ENCODE measurements around the gene SHISA9. TPM values are rescaled to one million over a fixed set of nuclear protein-coding genes. Genes with fewer than 3 reads are reported as not detected.

SHISA9 gene
- polyA plus RNA-seq, 3 donors, result 0.01 TPM; not detected in 2

DNA sequence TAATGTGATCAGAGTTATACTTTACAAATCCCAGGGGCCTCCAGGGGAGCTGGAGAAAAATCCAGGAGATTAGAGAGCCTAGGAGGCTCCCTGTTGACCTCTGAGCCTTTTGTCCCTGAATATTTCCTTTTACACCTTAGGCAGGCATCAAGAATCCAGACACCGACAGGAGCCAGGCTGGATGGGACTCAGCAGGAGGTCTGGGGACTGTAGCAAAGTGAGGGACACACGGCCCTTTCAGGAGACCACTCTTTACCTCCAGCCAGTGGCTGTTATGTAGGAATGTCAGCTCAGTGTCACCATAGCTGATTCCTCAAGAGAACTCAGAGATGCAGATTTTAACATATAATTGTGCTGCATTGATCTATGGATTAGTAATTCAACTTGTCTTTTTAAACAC is 198.4 kb downstream of the SHISA9 start:
- no peak overlapping the region for H3K4me3 Mint-ChIP-seq
- Histone ChIP-seq H3K4me2 (replicated peaks; ENCODE audit: extremely low read depth, low read length, poor library complexity, severe bottlenecking) (no peak overlapping the region), H3K4me1 (ENCODE audit: control insufficient read depth in 1 of 2, insufficient read depth in 2 of 2, low read length in 2 of 2) (no peaks in the 10 kb centered on the region), H3K4me3 (replicated peaks in 1 of 3; ENCODE audit: low read depth in 2 of 3, low read length in 3 of 3) (no peak overlapping the region), H3K27me3 (ENCODE audit: control insufficient read depth in 2 of 2, insufficient read depth in 2 of 2, low read length in 2 of 2) (no peaks in the 10 kb centered on the region), H4K20me1 (ENCODE audit: insufficient read depth, low read length) (no peaks in the 10 kb centered on the region), H3K9me3 (replicated peaks in 1 of 2; ENCODE audit: control insufficient read depth in 1 of 2, insufficient read depth in 1 of 2, low read length in 2 of 2) (peaks cover 0 to 5% of the 10 kb centered on the region in 2 donors), H2AFZ (ENCODE audit: insufficient read depth, low read depth, low read length, poor library complexity, severe bottlenecking) (no peak overlapping the region), H3K79me2 (ENCODE audit: insufficient read depth, low read length) (no peaks in the 10 kb centered on the region), H3K27ac (ENCODE audit: low read depth in 1 of 2, low read length in 2 of 2) (no peak overlapping the region), H3K9ac (ENCODE audit: insufficient read depth, low read length, poor library complexity, severe bottlenecking) (no peak overlapping the region), H3K36me3 (replicated peaks in 1 of 2; ENCODE audit: control insufficient read depth in 1 of 2, insufficient read depth in 2 of 2, low read length in 2 of 2) (no peaks in the 10 kb centered on the region)
- TF ChIP-seq, protein P1, sequence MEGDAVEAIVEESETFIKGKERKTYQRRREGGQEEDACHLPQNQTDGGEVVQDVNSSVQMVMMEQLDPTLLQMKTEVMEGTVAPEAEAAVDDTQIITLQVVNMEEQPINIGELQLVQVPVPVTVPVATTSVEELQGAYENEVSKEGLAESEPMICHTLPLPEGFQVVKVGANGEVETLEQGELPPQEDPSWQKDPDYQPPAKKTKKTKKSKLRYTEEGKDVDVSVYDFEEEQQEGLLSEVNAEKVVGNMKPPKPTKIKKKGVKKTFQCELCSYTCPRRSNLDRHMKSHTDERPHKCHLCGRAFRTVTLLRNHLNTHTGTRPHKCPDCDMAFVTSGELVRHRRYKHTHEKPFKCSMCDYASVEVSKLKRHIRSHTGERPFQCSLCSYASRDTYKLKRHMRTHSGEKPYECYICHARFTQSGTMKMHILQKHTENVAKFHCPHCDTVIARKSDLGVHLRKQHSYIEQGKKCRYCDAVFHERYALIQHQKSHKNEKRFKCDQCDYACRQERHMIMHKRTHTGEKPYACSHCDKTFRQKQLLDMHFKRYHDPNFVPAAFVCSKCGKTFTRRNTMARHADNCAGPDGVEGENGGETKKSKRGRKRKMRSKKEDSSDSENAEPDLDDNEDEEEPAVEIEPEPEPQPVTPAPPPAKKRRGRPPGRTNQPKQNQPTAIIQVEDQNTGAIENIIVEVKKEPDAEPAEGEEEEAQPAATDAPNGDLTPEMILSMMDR (IDR thresholded peaks at IDR 0.05), result no peak
- no CpG with 5 or more reads among the region's 2 CpGs for WGBS (ENCODE audit: insufficient coverage)
- no peaks in the 10 kb centered on the region for H3K4me1 Mint-ChIP-seq
- intact Hi-C loops (cut with micrococcal nuclease), result no loop called here
- DNase-seq, result no peak
- H3K27me3 Mint-ChIP-seq (ENCODE audit: low read depth in 3 of 3), result peaks cover 0 to 1% (median 0%) of the 10 kb centered on the region in 3 donors
- H3K36me3 Mint-ChIP-seq, result no peaks in the 10 kb centered on the region
- H3K9me3 Mint-ChIP-seq, result peaks cover 1 to 13% (median 8%) of the 10 kb centered on the region in 7 donors
- no peak overlapping the region for H3K27ac Mint-ChIP-seq

DNA sequence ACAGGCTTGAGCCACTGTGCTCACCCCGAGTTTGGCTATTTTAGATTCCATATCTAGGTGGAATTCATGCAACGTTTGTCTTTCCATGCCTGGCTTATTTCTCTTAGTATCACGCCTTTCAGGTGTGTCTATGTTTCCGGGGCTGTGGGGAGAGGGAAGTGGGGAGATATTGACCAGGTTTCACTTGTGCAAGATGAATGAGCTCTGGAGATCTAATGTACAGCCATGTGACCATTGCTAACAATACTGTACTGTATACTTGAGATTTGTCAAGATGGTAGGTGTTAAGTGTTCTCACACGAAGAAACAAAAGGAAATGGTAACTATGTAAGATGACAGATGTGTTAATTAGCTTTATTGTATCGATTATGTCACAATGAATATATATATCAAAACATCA is 199.6 kb downstream of the SHISA9 start:
- Mint-ChIP-seq H3K27me3 (ENCODE audit: low read depth in 3 of 3) (peaks cover 0 to 1% (median 0%) of the 10 kb centered on the region in 3 donors), H3K9me3 (peaks cover 1 to 16% (median 7%) of the 10 kb centered on the region in 7 donors), H3K4me1 (no peaks in the 10 kb centered on the region), H3K27ac (no peak overlapping the region), H3K4me3 (no peak overlapping the region), H3K36me3 (no peaks in the 10 kb centered on the region)
- no peaks in the 10 kb centered on the region for H3K4me1 ChIP-seq (ENCODE audit: control insufficient read depth in 1 of 2, insufficient read depth in 2 of 2, low read length in 2 of 2)
- no peak overlapping the region for H3K9ac ChIP-seq (ENCODE audit: insufficient read depth, low read length, poor library complexity, severe bottlenecking)
- 91% methylated on average over 4 of the region's 6 CpGs for WGBS (ENCODE audit: insufficient coverage)
- H3K27ac ChIP-seq (ENCODE audit: low read depth in 1 of 2, low read length in 2 of 2), result no peak overlapping the region
- H3K9me3 ChIP-seq (replicated peaks in 1 of 2; ENCODE audit: control insufficient read depth in 1 of 2, insufficient read depth in 1 of 2, low read length in 2 of 2), result peaks cover under 1 to 11% of the 10 kb centered on the region in 2 donors
- DNase-seq, result no peak
- intact Hi-C loops (cut with micrococcal nuclease), result no loop called here
- no peaks in the 10 kb centered on the region for H3K36me3 ChIP-seq (replicated peaks in 1 of 2; ENCODE audit: control insufficient read depth in 1 of 2, insufficient read depth in 2 of 2, low read length in 2 of 2)
- no peaks in the 10 kb centered on the region for H3K79me2 ChIP-seq (ENCODE audit: insufficient read depth, low read length)
- H3K4me3 ChIP-seq (replicated peaks in 1 of 3; ENCODE audit: low read depth in 2 of 3, low read length in 3 of 3), result no peak overlapping the region
- TF ChIP-seq, protein P1 (IDR thresholded peaks at IDR 0.05), result no peak
- no peaks in the 10 kb centered on the region for H4K20me1 ChIP-seq (ENCODE audit: insufficient read depth, low read length)
- no peak overlapping the region for H2AFZ ChIP-seq (ENCODE audit: insufficient read depth, low read depth, low read length, poor library complexity, severe bottlenecking)
- no peak overlapping the region for H3K4me2 ChIP-seq (replicated peaks; ENCODE audit: extremely low read depth, low read length, poor library complexity, severe bottlenecking)
- no peaks in the 10 kb centered on the region for H3K27me3 ChIP-seq (ENCODE audit: control insufficient read depth in 2 of 2, insufficient read depth in 2 of 2, low read length in 2 of 2)

All from CD14-positive monocyte (primary cell).